ENCODE results near the gene SMG1.
A peak's percentile ranks its signal among the peaks of the same experiment; 100 is the strongest.
"Not testable (repeated sequence)": the region's sequence is repeated elsewhere in the genome, so short reads cannot be mapped to it uniquely, and the experiment has no call there.

SMG1 gene

GRCh38 chr16:18801145-18801972 is 124.8 kb downstream of the SMG1 start, which contains the start of gene ARL6IP1:
ARL6IP1 (minus strand) TSS chr16:18801549; CDS start chr16:18801466, 83 bp downstream.
- peak; percentile 94 to 98 (median 96) for DNase-seq (ENCODE audit: low read depth in 4 of 4, low spot score in 1 of 4)

GRCh38 chr16:18800775-18801144 is 125.4 kb downstream of the SMG1 start:
- DNase-seq (ENCODE audit: low read depth in 4 of 4, low spot score in 1 of 4): no peak

- no peak for DNase-seq (ENCODE audit: low read depth in 4 of 4, low spot score in 1 of 4)
These were observed 125.9 kb downstream of the SMG1 start for GRCh38 chr16:18800293-18800692.

- no peak for DNase-seq (ENCODE audit: low read depth in 4 of 4, low spot score in 1 of 4)
These were observed 126.7 kb downstream of the SMG1 start for GRCh38 chr16:18799500-18799899.

GRCh38 chr16:18797746-18798145 is 128.5 kb downstream of the SMG1 start:
- DNase-seq (ENCODE audit: low read depth in 4 of 4, low spot score in 1 of 4): no peak

- no peak for DNase-seq (ENCODE audit: low read depth in 4 of 4, low spot score in 1 of 4)
These were observed 129.8 kb downstream of the SMG1 start for GRCh38 chr16:18796377-18796776.

GRCh38 chr16:18792836-18793433 is 133.3 kb downstream of the SMG1 start:
- DNase-seq (ENCODE audit: low read depth in 4 of 4, low spot score in 1 of 4): no peak

- peak; percentile 76 to 88 (median 86) for DNase-seq (ENCODE audit: low read depth in 4 of 4, low spot score in 1 of 4)
These were observed 136.1 kb downstream of the SMG1 start, which contains the start of gene RPS15A for GRCh38 chr16:18789850-18790706. RPS15A (minus strand) TSS chr16:18790334; CDS start chr16:18789113, 1,221 bp downstream.

GRCh38 chr16:18789515-18789849 is 136.7 kb downstream of the SMG1 start:
- no peak for DNase-seq (ENCODE audit: low read depth in 4 of 4, low spot score in 1 of 4)

- no peak for DNase-seq (ENCODE audit: low read depth in 4 of 4, low spot score in 1 of 4)
These were observed 137.2 kb downstream of the SMG1 start for GRCh38 chr16:18788828-18789514.

- no peak for DNase-seq (ENCODE audit: low read depth in 4 of 4, low spot score in 1 of 4)
These were observed 141.1 kb downstream of the SMG1 start for GRCh38 chr16:18784917-18785623.

- DNase-seq (ENCODE audit: low read depth in 4 of 4, low spot score in 1 of 4): no peak
These were observed 142.5 kb downstream of the SMG1 start for GRCh38 chr16:18783430-18784341.

- no peak for DNase-seq (ENCODE audit: low read depth in 4 of 4, low spot score in 1 of 4)
These were observed 143.3 kb downstream of the SMG1 start for GRCh38 chr16:18782697-18783429.

- DNase-seq (ENCODE audit: low read depth in 4 of 4, low spot score in 1 of 4): not testable (repeated sequence)
These were observed 145.0 kb downstream of the SMG1 start for GRCh38 chr16:18781232-18781631.

- not testable (repeated sequence) for DNase-seq (ENCODE audit: low read depth in 4 of 4, low spot score in 1 of 4)
These were observed 145.7 kb downstream of the SMG1 start for GRCh38 chr16:18780460-18781026.

- not testable (repeated sequence) for DNase-seq (ENCODE audit: low read depth in 4 of 4, low spot score in 1 of 4)
These were observed 148.5 kb downstream of the SMG1 start for GRCh38 chr16:18777664-18778063.

- not testable (repeated sequence) for DNase-seq (ENCODE audit: low read depth in 4 of 4, low spot score in 1 of 4)
These were observed 149.9 kb downstream of the SMG1 start for GRCh38 chr16:18776334-18776733.

GRCh38 chr16:18774651-18775050 is 151.6 kb downstream of the SMG1 start:
- DNase-seq (ENCODE audit: low read depth in 4 of 4, low spot score in 1 of 4): not testable (repeated sequence)

All from stimulated activated CD4-positive, alpha-beta T cell treated with anti-CD3 and anti-CD28 coated beads, Interleukin-1b, Interleukin-23, amount 100 ng/mL, for 24 hours (primary cell).